HG03457 (cell line): ENCODE data around the gene TMEM39B.
"Not testable (repeated sequence)": the region's sequence is repeated elsewhere in the genome, so short reads cannot be mapped to it uniquely, and the experiment has no call there.

Experiments
- ATAC-seq: cut with Tn5 transposase; IDR thresholded peaks from one replicate; pipeline ENCODE4 v1.9.1; 2021; ENCODE audit warnings: moderate number of reproducible peaks; ENCODE audit not compliant: unreplicated experiment

Gene TMEM39B

GRCh38 chr1:32111789-32112188 lies 39.0 kb downstream of the TMEM39B start:
- no peak for ATAC-seq

DNA sequence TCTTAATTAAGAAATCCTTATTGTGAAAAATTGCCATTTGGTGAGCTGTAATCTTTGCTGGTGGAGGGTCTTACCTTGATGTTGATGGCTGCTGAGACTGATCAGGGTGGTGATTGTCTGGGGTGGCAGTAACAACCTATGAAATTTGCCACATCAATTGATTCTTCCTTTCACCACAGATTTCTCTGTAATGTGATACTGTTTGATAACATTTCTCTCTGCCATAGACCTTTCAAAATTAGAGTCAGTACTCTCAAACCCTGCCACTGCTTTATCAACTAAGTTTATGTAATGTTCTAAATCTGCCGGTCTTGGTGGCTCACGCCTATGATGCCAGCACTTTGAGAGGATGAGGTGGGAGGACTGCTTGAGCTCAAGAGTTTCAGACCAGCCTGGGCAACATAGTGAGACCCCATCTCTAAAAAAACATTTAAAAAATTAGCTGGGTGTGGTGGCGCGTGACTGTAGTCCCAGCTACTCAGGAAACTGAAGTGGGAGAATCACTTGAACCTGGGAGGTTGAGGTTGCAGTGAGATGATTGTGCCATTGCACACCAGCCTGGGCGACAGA lies 40.2 kb downstream of the TMEM39B start:
- ATAC-seq, result no peak

- not testable (repeated sequence) for ATAC-seq
These were observed 40.7 kb downstream of the TMEM39B start for GRCh38 chr1:32113436-32113835.

DNA sequence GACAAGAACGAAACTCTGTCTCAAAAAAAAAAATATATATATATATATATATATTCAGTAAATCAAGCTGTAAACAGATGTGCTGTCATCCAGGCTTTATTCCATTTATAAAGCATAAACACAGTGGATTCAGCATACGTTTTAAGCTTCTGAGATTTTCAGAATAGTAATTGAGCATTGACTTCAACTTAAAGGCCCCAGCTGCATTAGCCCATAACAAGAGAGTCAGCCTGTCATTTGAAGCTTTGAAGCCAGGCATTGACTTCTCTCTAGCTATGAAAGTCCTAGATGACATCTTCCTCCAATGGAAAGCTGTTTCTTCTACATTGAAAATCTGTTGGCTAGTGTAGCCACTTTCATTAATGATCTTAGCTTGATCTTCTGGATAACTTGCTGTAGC lies 41.7 kb downstream of the TMEM39B start:
- ATAC-seq, result no peak

GRCh38 chr1:32115496-32115895 lies 42.8 kb downstream of the TMEM39B start:
- ATAC-seq, result no peak

GRCh38 chr1:32116531-32116930 lies 43.8 kb downstream of the TMEM39B start:
- ATAC-seq, result no peak

- ATAC-seq, result no peak
These were observed 49.4 kb downstream of the TMEM39B start for GRCh38 chr1:32122151-32122550.

DNA sequence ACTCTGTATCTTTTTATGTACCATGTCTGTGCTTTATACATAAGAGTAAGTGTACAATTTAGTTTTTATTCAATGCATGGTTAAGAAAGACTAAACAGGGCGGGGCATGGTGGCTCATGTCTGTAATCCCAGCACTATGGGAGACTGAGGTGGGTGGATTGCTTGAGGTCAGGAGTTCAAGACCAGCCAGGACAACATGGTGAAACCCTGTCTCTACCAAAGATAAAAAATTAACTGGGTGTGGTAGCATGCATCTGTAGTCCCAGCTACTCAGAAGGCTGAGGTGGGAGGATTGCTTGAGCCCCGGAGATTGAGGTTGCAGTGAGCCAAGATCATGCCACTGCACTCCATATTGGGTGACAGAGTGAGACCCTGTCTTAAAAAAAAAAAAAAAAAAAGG lies 50.6 kb downstream of the TMEM39B start:
- not testable (repeated sequence) for ATAC-seq

- ATAC-seq, result no peak
These were observed 52.6 kb downstream of the TMEM39B start for GRCh38 chr1:32125313-32125712.

- ATAC-seq, result no peak
These were observed 54.0 kb downstream of the TMEM39B start for GRCh38 chr1:32126770-32127169.

- no peak for ATAC-seq
These were observed 54.9 kb downstream of the TMEM39B start for GRCh38 chr1:32127409-32128198.

DNA sequence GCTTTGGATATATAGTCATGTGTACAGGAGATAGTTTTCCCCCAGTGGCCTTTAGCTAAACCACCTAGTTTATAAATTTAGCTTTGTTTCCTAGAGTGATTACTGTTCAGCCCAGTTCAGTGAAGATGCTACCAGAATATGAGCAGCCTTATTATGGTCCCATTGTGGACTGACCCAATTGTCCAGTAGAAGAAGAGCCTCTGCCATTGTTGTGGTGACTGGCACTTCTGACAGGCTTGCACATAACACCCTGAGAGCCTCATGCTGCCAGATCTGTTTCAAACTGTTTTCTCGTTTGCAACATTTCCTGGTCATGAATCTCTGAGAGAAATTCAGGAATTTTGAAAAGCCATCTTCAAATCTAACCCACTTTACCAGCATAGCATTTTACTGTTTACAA lies 55.7 kb downstream of the TMEM39B start:
- no peak for ATAC-seq

- ATAC-seq, result no peak
These were observed 56.2 kb downstream of the TMEM39B start for GRCh38 chr1:32128964-32129363.

- ATAC-seq, result not testable (repeated sequence)
These were observed 61.2 kb downstream of the TMEM39B start for GRCh38 chr1:32133950-32134280.

- no peak for ATAC-seq
These were observed 64.4 kb downstream of the TMEM39B start for GRCh38 chr1:32137111-32137510.

DNA sequence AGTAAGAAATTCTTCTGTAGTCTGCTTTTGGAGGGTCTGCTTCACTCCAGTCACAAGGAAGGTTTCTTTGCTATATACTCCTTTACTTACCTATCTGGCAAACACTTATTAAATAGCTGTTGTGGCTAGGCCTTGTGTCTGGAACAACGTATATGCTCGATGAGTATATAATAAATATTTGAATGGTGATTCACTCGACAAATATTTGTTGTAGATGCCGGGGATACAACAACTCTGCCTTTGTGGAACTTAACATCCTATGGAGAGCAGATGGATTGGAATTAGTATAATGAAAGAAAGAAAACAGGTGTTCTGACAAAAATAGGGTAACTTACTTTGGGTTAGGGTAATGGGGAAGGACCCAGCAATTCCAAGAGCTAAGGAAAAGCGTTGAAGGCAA lies 66.2 kb downstream of the TMEM39B start:
- ATAC-seq, result no peak

DNA sequence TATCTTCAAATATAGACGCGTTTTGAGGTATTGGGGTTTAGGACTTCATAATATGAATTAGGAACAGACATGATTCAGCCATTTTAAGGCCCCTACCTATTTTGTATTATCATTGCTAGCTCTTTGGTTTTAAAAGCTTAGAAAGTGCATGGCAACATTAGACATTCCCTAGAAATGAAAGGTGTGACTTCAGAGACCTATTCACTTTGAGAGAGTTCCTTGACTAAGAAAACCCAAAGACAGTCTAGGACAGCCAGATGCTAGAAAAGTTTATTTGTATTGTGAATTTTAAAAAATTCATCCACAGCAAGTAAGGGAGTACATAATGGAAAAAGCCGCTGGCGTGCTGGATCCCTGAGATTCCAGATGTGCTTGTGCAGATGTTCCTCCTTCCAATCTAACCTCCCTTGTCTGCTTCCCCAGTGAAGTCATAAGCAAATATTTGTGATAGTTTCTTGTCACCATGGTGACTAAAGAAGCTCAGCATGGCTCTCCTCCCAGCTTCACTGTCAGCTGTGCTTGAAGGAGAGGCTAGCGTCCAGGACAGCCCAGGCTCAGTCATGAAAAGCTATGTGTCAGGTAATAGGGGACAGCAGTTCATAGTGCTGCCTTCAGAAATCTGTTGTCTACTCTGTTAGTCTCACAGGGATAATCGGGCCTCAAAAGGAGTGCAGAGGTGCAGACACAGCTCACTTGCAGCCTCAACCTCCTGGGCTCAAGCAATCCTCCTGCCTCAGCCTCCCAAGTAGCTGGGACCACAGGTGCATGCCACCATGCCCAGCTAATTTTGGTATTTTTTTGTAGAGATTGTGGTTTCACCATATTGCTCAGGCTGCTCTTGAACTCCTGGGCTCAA lies 69.9 kb downstream of the TMEM39B start:
- ATAC-seq, result no peak

GRCh38 chr1:32143302-32143695 lies 70.6 kb downstream of the TMEM39B start:
- ATAC-seq, result not testable (repeated sequence)

- ATAC-seq, result no peak
These were observed 71.3 kb downstream of the TMEM39B start for GRCh38 chr1:32144033-32144432.

GRCh38 chr1:32147799-32148198 lies 75.1 kb downstream of the TMEM39B start:
- ATAC-seq, result not testable (repeated sequence)

- no peak for ATAC-seq
These were observed 78.1 kb downstream of the TMEM39B start for GRCh38 chr1:32150847-32151246.

DNA sequence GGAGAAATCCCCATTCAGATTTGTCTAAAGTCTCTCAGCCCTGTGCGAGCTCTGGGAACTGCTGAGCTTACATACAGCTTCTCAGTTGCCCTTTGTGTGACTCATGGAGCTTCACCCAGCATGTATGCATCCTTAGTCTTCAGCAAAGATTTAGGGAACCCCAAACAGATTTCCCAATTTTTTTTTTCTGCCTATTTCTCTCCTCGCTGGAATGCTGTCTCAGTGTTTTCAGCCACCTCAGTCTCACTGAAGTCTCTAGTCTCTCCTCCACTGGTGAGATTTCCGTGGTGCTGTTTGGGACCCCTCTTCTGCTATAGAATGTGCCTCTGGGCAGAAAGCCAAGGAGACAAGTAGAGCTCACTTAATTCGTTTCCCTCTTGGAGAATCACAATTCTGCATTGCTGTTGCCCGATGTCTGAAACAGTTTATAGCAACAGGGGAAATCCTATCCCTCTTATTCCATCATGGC lies 78.6 kb downstream of the TMEM39B start:
- ATAC-seq, result no peak
